OCI-LY3 (cell line): ENCODE measurements around the gene TET1.

Source experiments
- CTCF ChIP-seq: fragments of 200-600, 300-600 bp; sonication (generic); IDR thresholded peaks from 2 replicates; pipeline ENCODE4 v1.5.1; 2014; ENCODE audit warnings: antibody characterized with exemption, low read length, low read depth
- EZH2phosphoT487 ChIP-seq: fragments of 200-600 bp; shearing (Covaris generic); IDR thresholded peaks from 2 replicates; pipeline ENCODE4 v1.6.1; 2018; ENCODE audit warnings: antibody characterized with exemption, mixed run types, low read depth

GRCh38 chr10:68526634-68527307 is 33.4 kb upstream of the TET1 start:
- TF ChIP-seq CTCF (no peak), EZH2phosphoT487 (no peak)
